GM12878 (cell line): Measurements from ENCODE around the gene RIPOR3. TPM values are rescaled to one million over a fixed set of nuclear protein-coding genes. Genes with fewer than 3 reads are reported as not detected.

Experiments used
- ATAC-seq: fragments of 200-7000 bp; cut with Tn5 transposase; 3 replicates; pipeline ENCODE4 v1.9.1; 2020; ENCODE audit warnings: mild to moderate bottlenecking, moderate library complexity
- BruUV-seq: library from RNA; stranded (reverse); fragments of 400-500 nt; replicated peaks from 2 replicates; lab custom pipeline; 2021; lab: Mats Ljungman, UMichigan
- CTCF ChIA-PET: fragments of 300-600 bp; sonication (Branson Sonifier 250); formaldehyde crosslinking; extraction: SDS; loops from one replicate; lab custom pipeline; 2021; ENCODE audit warnings: inconsistent platforms; lab: Yijun Ruan, JAX
- POLR2A ChIA-PET: fragments of 350-600 bp; formaldehyde crosslinking; extraction: SDS; loops from one replicate; lab custom pipeline; 2021; ENCODE audit warnings: inconsistent platforms; lab: Charles Lee
- RAD21 ChIA-PET: fragments of 300-600 bp; sonication (Branson Sonifier 250); formaldehyde crosslinking; loops from one replicate; lab custom pipeline; 2023; ENCODE audit warnings: antibody characterized with exemption; ENCODE audit not compliant: unreplicated experiment; lab: Charles Lee
- SMC1A ChIA-PET: fragments of 300-600 bp; sonication (Branson Sonifier 250); formaldehyde crosslinking; loops from one replicate; lab custom pipeline; 2023; ENCODE audit not compliant: unreplicated experiment, uncharacterized antibody; lab: Charles Lee
- DNase-seq: peaks from one replicate; pipeline ENCODE4 v3.0.0-alpha.2; 2011; ENCODE audit warnings: low read depth, low spot score
- FAIRE-seq: peaks from 3 replicates; lab custom pipeline; 2011; peaks lifted over from hg19 to GRCh38; lab: Jason Lieb, UNC
- H2AFZ ChIP-seq: 2 replicates; pipeline ENCODE4 v1.6.0; 2011; ENCODE audit warnings: low read depth, low read length, control low read depth; ENCODE audit not compliant: control insufficient read depth
- H3K27ac ChIP-seq: 2 replicates; pipeline ENCODE4 v1.5.1; 2011; ENCODE audit warnings: control low read depth; ENCODE audit not compliant: control insufficient read depth, insufficient read depth
- H3K27me3 ChIP-seq, 2 experiments: replicated peaks in 1 of 2; 2 replicates each; pipeline versions ENCODE4 v1.6.0 to v1.6.1; 2011; ENCODE audit warnings: low read length in 1 of 2; ENCODE audit not compliant: control insufficient read depth in 2 of 2, insufficient read depth in 2 of 2
- H3K36me3 ChIP-seq, 2 experiments: 2 replicates each; pipeline ENCODE4 v1.5.1; 2011; ENCODE audit warnings: low read length in 1 of 2; ENCODE audit not compliant: control insufficient read depth in 2 of 2, insufficient read depth in 2 of 2
- H3K4me1 ChIP-seq: 2 replicates; pipeline ENCODE4 v1.6.1; 2011; ENCODE audit warnings: mild to moderate bottlenecking, low read length, moderate library complexity, mixed read lengths; ENCODE audit not compliant: control insufficient read depth, insufficient read depth
- H3K4me2 ChIP-seq: 2 replicates; pipeline ENCODE4 v1.6.0; 2011; ENCODE audit warnings: control low read depth; ENCODE audit not compliant: control insufficient read depth, insufficient read depth
- H3K4me3 ChIP-seq: fragments of 200-600 bp; sonication (generic); 2 replicates; pipeline ENCODE4 v1.5.1; 2016
- H3K79me2 ChIP-seq: 2 replicates; pipeline ENCODE4 v1.6.0; 2011; ENCODE audit warnings: low read length; ENCODE audit not compliant: control insufficient read depth, insufficient read depth
- H3K9ac ChIP-seq: 2 replicates; pipeline ENCODE4 v1.8.0; 2011; ENCODE audit warnings: low read length, control low read depth, mixed read lengths; ENCODE audit not compliant: control insufficient read depth, insufficient read depth
- H3K9me3 ChIP-seq: replicated peaks from 3 replicates; pipeline ENCODE4 v1.5.1; 2011; ENCODE audit warnings: mild to moderate bottlenecking, low read length; ENCODE audit not compliant: control insufficient read depth, insufficient read depth
- H4K20me1 ChIP-seq: 2 replicates; pipeline ENCODE4 v1.6.0; 2011; ENCODE audit not compliant: control insufficient read depth, insufficient read depth
- ATF7 ChIP-seq: fragments of 450-650 bp; IDR thresholded peaks from 2 replicates; pipeline ENCODE4 v1.6.1; 2016; ENCODE audit warnings: low read depth, mild to moderate bottlenecking
- ETV6 ChIP-seq, 2 experiments: fragments of 450-650 bp in 1 of 2; IDR thresholded peaks in 1 of 2; conservative IDR thresholded peaks in 1 of 2; 2 replicates each; pipeline ENCODE4 v1.6.1; 2014; ENCODE audit warnings: antibody characterized with exemption in 1 of 2, borderline replicate concordance in 1 of 2, low read depth in 1 of 2, mild to moderate bottlenecking in 1 of 2, moderate library complexity in 1 of 2
- FOXM1 ChIP-seq: IDR thresholded peaks from 2 replicates; pipeline ENCODE4 v1.6.1; 2012; ENCODE audit warnings: low read depth, mild to moderate bottlenecking, inconsistent platforms, low read length, moderate library complexity
- HCFC1 ChIP-seq: fragments of 150-350 bp; IDR thresholded peaks from 2 replicates; pipeline ENCODE4 v1.6.1; 2014; ENCODE audit warnings: low read length
- NFXL1 ChIP-seq: fragments of 450-650 bp; IDR thresholded peaks from 2 replicates; pipeline ENCODE4 v1.6.1; 2017; ENCODE audit warnings: antibody characterized with exemption, mild to moderate bottlenecking, borderline replicate concordance
- PML ChIP-seq: IDR thresholded peaks from 2 replicates; pipeline ENCODE4 v1.6.1; 2012; ENCODE audit warnings: low read length, inconsistent platforms
- RCOR1 ChIP-seq: conservative IDR thresholded peaks from 2 replicates; pipeline ENCODE4 v1.6.1; 2012; ENCODE audit warnings: low read depth, low read length, improper control_type of control experiment
- TAF1 ChIP-seq: IDR thresholded peaks from 2 replicates; pipeline ENCODE4 v1.6.1; 2011; ENCODE audit warnings: mild to moderate bottlenecking, low read depth, low read length, borderline replicate concordance
- YY1 ChIP-seq: IDR thresholded peaks from 2 replicates; pipeline ENCODE4 v1.6.1; 2011; ENCODE audit warnings: low read depth, mild to moderate bottlenecking, low read length
- WGBS: methylation state at CpG from one replicate; pipeline ENCODE4 v1.1.6; 2016; ENCODE audit warnings: low lambda C conversion rate; ENCODE audit not compliant: insufficient replicate concordance, insufficient coverage; ENCODE audit errors: missing lambda C conversion rate; 5-methylcytosine and 5-hydroxymethylcytosine counted together
- in situ Hi-C: fragments of 300-500 bp; cut with MboI; formaldehyde crosslinking; loops from 9 replicates; pipeline ENCODE4 v1.14.3; 2018; ENCODE audit warnings: mixed read lengths
- intact Hi-C: fragments of 100-400 bp; cut with micrococcal nuclease; formaldehyde crosslinking; loops from one replicate; pipeline ENCODE4 v1.14.2; 2022; ENCODE audit not compliant: unreplicated experiment
- polyA plus RNA-seq, 11 experiments: library from polyadenylated mRNA; depleted of rRNA in 4 of 11; unstranded in 6 of 11; stranded (reverse) in 5 of 11; fragments of >200 nt; fragmentation: Nextera tagmentation in 4 of 11; fragmentation: Illumina TruSeq in 1 of 11; extraction: Ambion mirVana in 4 of 11; extraction: Trizol in 1 of 11; gene quantifications; 1 replicate in 1 of 11; 2 replicates in 10 of 11; pipeline versions ENCODE4 v1.2.1 to v1.2.3, GENCODE V29; 2011 to 2016; ENCODE audit warnings: inconsistent platforms in 2 of 11, missing spikeins in 2 of 11, low read depth in 1 of 11
- total RNA-seq, 4 experiments: library from RNA; depleted of rRNA in 3 of 4; stranded (reverse); fragments of >200 nt in 3 of 4; fragmentation: Illumina TruSeq in 1 of 4; extraction: Trizol in 1 of 4; gene quantifications; 2 replicates each; pipeline versions ENCODE4 v1.2.1 to v1.2.3, GENCODE V29; 2013 to 2021

RIPOR3 gene
- total and polyA plus RNA-seq, 10 of the 15 experiments (the other 5 are each of a cell fraction or from before 2014, with no cell fraction given): 0.04 to 0.55 (median 0.12) TPM; not detected in 6

GRCh38 chr20:50729901-50730764 lies 38.8 kb upstream of the RIPOR3 start:
- Histone ChIP-seq H2AFZ (peak overlapping the region; percentile 96), H3K27me3 (no peaks in the 10 kb centered on the region), H3K9me3 (no peaks in the 10 kb centered on the region), H3K4me3 (peak overlapping the region; percentile 73), H4K20me1 (no peaks in the 10 kb centered on the region), H3K36me3 (no peaks in the 10 kb centered on the region), H3K4me1 (peaks cover 12% of the 10 kb centered on the region; the same call in 1 of the 2 replicates), H3K27ac (peak overlapping the region; percentile 29; the same call in 1 of the 2 replicates), H3K79me2 (peaks cover 6% of the 10 kb centered on the region), H3K9ac (peak overlapping the region; percentile 64), H3K4me2 (peak overlapping the region; percentile 100)
- peak; percentile 34 for TF ChIP-seq NFXL1
- TF ChIP-seq HCFC1: no peak
- peak; percentile 2; the same call in 2 of the 3 replicates for ATAC-seq
- DNase-seq: no peak
- ChIA-PET CTCF (interaction anchor here (0.9 to 3.3 kb wide), 2 partner anchors 16 to 20 kb away, joined by 3 to 21 read pairs; no protein-coding TSS in a partner anchor), RAD21 (no interaction called here), POLR2A (interaction anchor here (0.6 to 0.9 kb wide), 2 partner anchors 58 to 220 kb away, joined by 3 to 4 read pairs; partner anchors contain the start of gene PTPN1), SMC1A (interaction anchor here (0.6 to 1.3 kb wide), 2 partner anchors 19 to 35 kb away, joined by 3 to 4 read pairs; no protein-coding TSS in a partner anchor)
- FAIRE-seq: no peak
- intact Hi-C loops: loop anchor here (2.0 to 10.0 kb wide), 2 partner anchors 61 to 545 kb away; no protein-coding TSS in a partner anchor
- in situ Hi-C loops: no loop called here
- WGBS: 63% methylated on average over 18 of the region's 21 CpGs
- BruUV-seq: no TSS peak

GRCh38 chr20:50728981-50729874 lies 37.9 kb upstream of the RIPOR3 start:
- Histone ChIP-seq H4K20me1 (no peaks in the 10 kb centered on the region), H3K9me3 (no peaks in the 10 kb centered on the region), H3K36me3 (no peaks in the 10 kb centered on the region), H3K79me2 (peaks cover 6% of the 10 kb centered on the region), H2AFZ (no peak overlapping the region), H3K27ac (no peak overlapping the region)
- intact Hi-C loops: no loop called here
- DNase-seq: no peak
- TF ChIP-seq ETV6 (conservative IDR thresholded peaks at IDR 0.05 in 1 of 2, IDR thresholded peaks at IDR 0.05 in 1 of 2; ENCODE audit: borderline replicate concordance in 1 of 2, low read depth in 1 of 2) (0 out of 4 replicates have a peak, but pooled peaks of 1 of the 2 experiments have one; percentile 54), TAF1 (no peak), FOXM1 (no peak), ATF7 (peak; percentile 32; the same call in 1 of the 2 replicates), PML (no peak), RCOR1 (no peak), YY1 (no peak)
- TF ChIP-seq, all 136 proteins: peak for 2
- H3K4me1 ChIP-seq: peaks cover 12% of the 10 kb centered on the region
- WGBS: 76% methylated on average over 11 of the region's 11 CpGs
- SMC1A ChIA-PET: interaction anchor here (1.3 kb wide), 2 partner anchors 20 to 59 kb away, joined by 3 to 4 read pairs; no protein-coding TSS in a partner anchor
- RAD21 ChIA-PET: interaction anchor here (0.6 kb wide), 1 partner anchor 8 kb away, joined by 4 read pairs; no protein-coding TSS in a partner anchor
- no TSS peak for BruUV-seq
- H3K4me2 ChIP-seq: no peak overlapping the region
- no peak overlapping the region for H3K9ac ChIP-seq
- POLR2A ChIA-PET: no interaction called here
- in situ Hi-C loops: no loop called here
- no peak overlapping the region for H3K4me3 ChIP-seq
- ATAC-seq (no peak), FAIRE-seq (no peak)
- CTCF ChIA-PET: no interaction called here
- H3K27me3 ChIP-seq: no peaks in the 10 kb centered on the region
